UCSD-AML1 (cell line): ENCODE measurements around the gene LY6G6C.

Experiments used
- DNase-seq: peaks from one replicate; lab custom pipeline; 2025; ENCODE audit not compliant: unreplicated experiment; lab: John Stamatoyannopoulos, UW

The LY6G6C gene

GRCh38 chr6:31727717-31728671 lies 6.4 kb upstream of the LY6G6C start:
- no peak for DNase-seq

- peak; percentile 71 for DNase-seq
Observed at GRCh38 chr6:31727034-31727716, 5.6 kb upstream of the LY6G6C start.

GRCh38 chr6:31725502-31726350 lies 4.2 kb upstream of the LY6G6C start:
- DNase-seq, result peak; percentile 63

- no peak for DNase-seq
Observed at GRCh38 chr6:31723980-31724691, 2.6 kb upstream of the LY6G6C start.

- peak; percentile 80 for DNase-seq
Observed at GRCh38 chr6:31723245-31723979, 1.9 kb upstream of the LY6G6C start, which contains the start of gene MPIG6B. TSS of gene MPIG6B (plus strand) at chr6:31723373. CDS start at chr6:31723384, 11 bp downstream.

- no peak for DNase-seq
Observed at GRCh38 chr6:31722173-31722572, 627 bp upstream of the LY6G6C start.

- no peak for DNase-seq
Observed at GRCh38 chr6:31720196-31720770, 1.3 kb downstream of the LY6G6C start.

GRCh38 chr6:31719001-31719400 lies 2.5 kb downstream of the LY6G6C start:
- no peak for DNase-seq

- DNase-seq, result no peak
Observed at GRCh38 chr6:31718265-31718664, 3.3 kb downstream of the LY6G6C start.

GRCh38 chr6:31717499-31718222 lies 3.9 kb downstream of the LY6G6C start:
- no peak for DNase-seq

- no peak for DNase-seq
Observed at GRCh38 chr6:31715022-31715958, 6.3 kb downstream of the LY6G6C start, which contains the start of gene LY6G6D. TSS of gene LY6G6D (plus strand) at chr6:31715348. CDS start at chr6:31715356, 8 bp downstream.

GRCh38 chr6:31713991-31714684 lies 7.4 kb downstream of the LY6G6C start:
- DNase-seq, result no peak

GRCh38 chr6:31713465-31713864 lies 8.1 kb downstream of the LY6G6C start:
- DNase-seq, result no peak

GRCh38 chr6:31712296-31712695 lies 9.2 kb downstream of the LY6G6C start:
- DNase-seq, result peak; percentile 51

- peak; percentile 79 for DNase-seq
Observed at GRCh38 chr6:31711233-31711632, 10.3 kb downstream of the LY6G6C start.

GRCh38 chr6:31710523-31711219 lies 10.9 kb downstream of the LY6G6C start:
- no peak for DNase-seq
